ENCODE results near the gene GATD1. TPM values are rescaled to one million over a fixed set of nuclear protein-coding genes. Genes with fewer than 3 reads are reported as not detected.

GATD1 gene
- total RNA-seq, 1 donor from 2014 or later: 51.9 TPM

DNA sequence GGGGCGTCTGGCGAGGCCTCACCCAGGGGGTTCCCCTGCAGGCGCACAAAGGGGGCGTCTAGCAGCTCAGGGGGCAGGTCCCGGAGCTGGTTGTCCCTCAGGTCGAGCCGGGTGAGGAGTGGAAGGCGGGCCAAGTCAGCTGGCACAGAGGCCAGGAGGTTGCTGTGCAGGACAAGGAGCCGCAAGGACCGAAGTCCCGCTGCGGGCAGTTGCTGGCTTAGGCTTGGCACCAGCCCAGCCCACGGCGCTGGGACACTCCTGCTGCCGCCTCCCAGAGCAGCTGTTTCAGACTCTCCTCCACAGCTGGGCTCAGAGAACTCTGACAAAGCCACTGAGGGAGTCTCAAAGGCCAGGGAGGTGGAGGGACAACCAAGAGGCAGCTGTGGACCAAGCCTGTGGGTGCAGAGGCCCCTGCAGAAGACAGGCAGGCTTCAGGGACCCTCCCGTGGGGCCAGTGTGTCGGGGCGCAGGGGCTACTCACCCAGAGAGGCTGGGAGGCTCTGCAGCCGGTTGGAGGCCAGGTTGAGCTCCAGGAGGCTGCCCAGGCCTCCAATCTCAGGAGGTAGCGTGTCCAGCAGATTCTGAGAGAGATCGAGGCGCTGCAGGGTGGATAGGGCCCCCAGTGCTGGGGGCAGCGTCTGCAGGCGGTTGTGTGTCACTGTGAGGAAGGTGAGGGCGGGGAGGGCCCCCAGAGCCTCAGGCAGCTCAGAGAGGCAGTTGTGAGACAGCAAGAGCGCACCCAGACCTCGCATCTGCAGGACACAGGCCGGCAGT is 25.6 kb upstream of the GATD1 start:
- Histone ChIP-seq H4K20me1 (ENCODE audit: insufficient read depth, low read length) (peaks cover 22% of the 10 kb centered on the region), H3K27me3 (ENCODE audit: insufficient read depth, low read length) (no peaks in the 10 kb centered on the region), H3K27ac (ENCODE audit: low read depth, low read length) (no peak overlapping the region), H3K9me3 (ENCODE audit: insufficient read depth, low read depth, low read length) (no peaks in the 10 kb centered on the region), H3K36me3 (ENCODE audit: insufficient read depth, low read length) (no peaks in the 10 kb centered on the region), H3K4me2 (ENCODE audit: low read length) (no peak overlapping the region), H3K79me2 (ENCODE audit: insufficient read depth, low read length) (peaks cover 26% of the 10 kb centered on the region), H3K9ac (ENCODE audit: low read length) (no peak overlapping the region), H2AFZ (ENCODE audit: low read depth, low read length) (no peak overlapping the region), H3K4me1 (ENCODE audit: insufficient read depth, low read length) (peaks cover 23% of the 10 kb centered on the region), H3K4me3 (ENCODE audit: insufficient read depth, low read depth, low read length) (no peak overlapping the region)
- no peaks in the 10 kb centered on the region for H3K36me3 Mint-ChIP-seq (ENCODE audit: low read depth, unreplicated experiment)
- H3K4me1 Mint-ChIP-seq (ENCODE audit: low read depth, unreplicated experiment): no peaks in the 10 kb centered on the region
- no peak for DNase-seq (ENCODE audit: low read depth)
- no peak for TF ChIP-seq EZH2 (IDR thresholded peaks at IDR 0.05; ENCODE audit: insufficient read depth, low read length)
- TF ChIP-seq, protein P1, sequence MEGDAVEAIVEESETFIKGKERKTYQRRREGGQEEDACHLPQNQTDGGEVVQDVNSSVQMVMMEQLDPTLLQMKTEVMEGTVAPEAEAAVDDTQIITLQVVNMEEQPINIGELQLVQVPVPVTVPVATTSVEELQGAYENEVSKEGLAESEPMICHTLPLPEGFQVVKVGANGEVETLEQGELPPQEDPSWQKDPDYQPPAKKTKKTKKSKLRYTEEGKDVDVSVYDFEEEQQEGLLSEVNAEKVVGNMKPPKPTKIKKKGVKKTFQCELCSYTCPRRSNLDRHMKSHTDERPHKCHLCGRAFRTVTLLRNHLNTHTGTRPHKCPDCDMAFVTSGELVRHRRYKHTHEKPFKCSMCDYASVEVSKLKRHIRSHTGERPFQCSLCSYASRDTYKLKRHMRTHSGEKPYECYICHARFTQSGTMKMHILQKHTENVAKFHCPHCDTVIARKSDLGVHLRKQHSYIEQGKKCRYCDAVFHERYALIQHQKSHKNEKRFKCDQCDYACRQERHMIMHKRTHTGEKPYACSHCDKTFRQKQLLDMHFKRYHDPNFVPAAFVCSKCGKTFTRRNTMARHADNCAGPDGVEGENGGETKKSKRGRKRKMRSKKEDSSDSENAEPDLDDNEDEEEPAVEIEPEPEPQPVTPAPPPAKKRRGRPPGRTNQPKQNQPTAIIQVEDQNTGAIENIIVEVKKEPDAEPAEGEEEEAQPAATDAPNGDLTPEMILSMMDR (IDR thresholded peaks at IDR 0.05; ENCODE audit: insufficient read depth, low read depth, low read length): no peak
- no peaks in the 10 kb centered on the region for H3K9me3 Mint-ChIP-seq (ENCODE audit: unreplicated experiment)
- H3K27ac Mint-ChIP-seq (ENCODE audit: unreplicated experiment): no peak overlapping the region
- no peaks in the 10 kb centered on the region for H3K27me3 Mint-ChIP-seq (ENCODE audit: low read depth, unreplicated experiment)
- no peak for FAIRE-seq
- H3K4me3 Mint-ChIP-seq (ENCODE audit: unreplicated experiment): no peak overlapping the region

- Histone ChIP-seq H3K79me2 (ENCODE audit: insufficient read depth, low read length) (peaks cover 23% of the 10 kb centered on the region), H3K9ac (ENCODE audit: low read length) (no peak overlapping the region), H3K27ac (ENCODE audit: low read depth, low read length) (no peak overlapping the region), H3K4me2 (ENCODE audit: low read length) (no peak overlapping the region), H2AFZ (ENCODE audit: low read depth, low read length) (no peak overlapping the region), H3K4me3 (ENCODE audit: insufficient read depth, low read depth, low read length) (no peak overlapping the region), H3K36me3 (ENCODE audit: insufficient read depth, low read length) (no peaks in the 10 kb centered on the region), H4K20me1 (ENCODE audit: insufficient read depth, low read length) (peaks cover 22% of the 10 kb centered on the region), H3K9me3 (ENCODE audit: insufficient read depth, low read depth, low read length) (no peaks in the 10 kb centered on the region), H3K27me3 (ENCODE audit: insufficient read depth, low read length) (no peaks in the 10 kb centered on the region), H3K4me1 (ENCODE audit: insufficient read depth, low read length) (peaks cover 23% of the 10 kb centered on the region)
- FAIRE-seq (no peak), DNase-seq (ENCODE audit: low read depth) (no peak)
- Mint-ChIP-seq H3K36me3 (ENCODE audit: low read depth, unreplicated experiment) (no peaks in the 10 kb centered on the region), H3K4me1 (ENCODE audit: low read depth, unreplicated experiment) (no peaks in the 10 kb centered on the region), H3K9me3 (ENCODE audit: unreplicated experiment) (no peaks in the 10 kb centered on the region), H3K27me3 (ENCODE audit: low read depth, unreplicated experiment) (no peaks in the 10 kb centered on the region), H3K4me3 (ENCODE audit: unreplicated experiment) (no peak overlapping the region), H3K27ac (ENCODE audit: unreplicated experiment) (no peak overlapping the region)
- no peak for TF ChIP-seq EZH2 (IDR thresholded peaks at IDR 0.05; ENCODE audit: insufficient read depth, low read length)
- TF ChIP-seq, protein P1 (IDR thresholded peaks at IDR 0.05; ENCODE audit: insufficient read depth, low read depth, low read length): no peak
Measured at GRCh38 chr11:802018-802617, 24.8 kb upstream of the GATD1 start.
